Large intestine (tissue), 3 donors: Measurements from ENCODE around the gene GSG1L. TPM values are rescaled to one million over a fixed set of nuclear protein-coding genes. Genes with fewer than 3 reads are reported as not detected.

ENCODE experiments used
- DNase-seq, 2 donors: peaks; one replicate each; pipeline versions ENCODE4 v3.0.0 to v3.0.0-alpha.2; 2013
- H3K27ac ChIP-seq: one replicate; pipeline ENCODE4 v1.5.1; 2013; ENCODE audit warnings: low read length
- H3K27me3 ChIP-seq: 2 replicates; pipeline ENCODE4 v1.6.1; 2013; ENCODE audit warnings: low read length; ENCODE audit not compliant: control insufficient read depth, insufficient read depth
- H3K36me3 ChIP-seq: 2 replicates; pipeline ENCODE4 v1.6.1; 2013; ENCODE audit warnings: low read length; ENCODE audit not compliant: control insufficient read depth, insufficient read depth
- H3K4me1 ChIP-seq: one replicate; pipeline ENCODE4 v1.6.1; 2013; ENCODE audit warnings: low read length; ENCODE audit not compliant: control insufficient read depth, insufficient read depth
- H3K4me3 ChIP-seq: one replicate; pipeline ENCODE4 v1.5.1; 2013; ENCODE audit warnings: low read length
- H3K9me3 ChIP-seq: one replicate; pipeline ENCODE4 v1.6.1; 2013; ENCODE audit warnings: mild to moderate bottlenecking, low read depth, low read length, moderate library complexity; ENCODE audit not compliant: control insufficient read depth
- WGBS: methylation state at CpG from one replicate; pipeline ENCODE4 v1.1.5; 2013; ENCODE audit warnings: low lambda C conversion rate; ENCODE audit not compliant: insufficient coverage; 5-methylcytosine and 5-hydroxymethylcytosine counted together
- polyA plus RNA-seq: library from polyadenylated mRNA; unstranded; fragments of 120-200 nt; gene quantifications from one replicate; pipeline ENCODE4 v1.2.1, GENCODE V29; 2013

The GSG1L gene
- polyA plus RNA-seq, 1 donor: 1.2 TPM

GRCh38 chr16:27823421-27823820, 240.1 kb downstream of the GSG1L start:
- no peak overlapping the region for H3K27ac ChIP-seq
- H3K9me3 ChIP-seq: no peaks in the 10 kb centered on the region
- no CpG with 5 or more reads among the region's 8 CpGs for WGBS
- DNase-seq: no peak
- no peaks in the 10 kb centered on the region for H3K36me3 ChIP-seq
- no peak overlapping the region for H3K4me3 ChIP-seq
- H3K27me3 ChIP-seq: no peaks in the 10 kb centered on the region
- H3K4me1 ChIP-seq: no peaks in the 10 kb centered on the region

DNA sequence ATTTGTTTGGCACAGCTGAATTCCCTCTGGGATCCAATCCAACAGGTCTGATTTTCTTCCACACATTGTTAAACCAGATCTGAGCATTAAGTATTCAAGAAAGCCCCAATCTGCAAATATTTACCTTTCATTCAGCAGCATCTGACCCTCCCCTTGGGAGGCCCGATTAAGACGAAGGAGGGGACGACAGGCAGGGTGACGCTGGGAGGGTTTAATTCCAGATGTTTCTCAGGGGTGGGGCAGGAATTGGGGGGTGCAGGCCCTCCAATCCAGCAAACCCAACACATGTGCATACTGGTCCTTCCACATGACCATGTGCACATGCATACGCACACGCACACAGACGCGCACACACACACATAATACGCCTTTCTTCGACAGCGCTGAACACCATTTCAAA, 240.5 kb downstream of the GSG1L start:
- DNase-seq: peak in 1 of 2 donors; percentile 4
- no peaks in the 10 kb centered on the region for H3K4me1 ChIP-seq
- no peaks in the 10 kb centered on the region for H3K36me3 ChIP-seq
- WGBS: no CpG with 5 or more reads among the region's 11 CpGs
- H3K9me3 ChIP-seq: no peaks in the 10 kb centered on the region
- no peak overlapping the region for H3K4me3 ChIP-seq
- no peak overlapping the region for H3K27ac ChIP-seq
- H3K27me3 ChIP-seq: no peaks in the 10 kb centered on the region

GRCh38 chr16:27822529-27822928, 241.0 kb downstream of the GSG1L start:
- WGBS: no CpG with 5 or more reads among the region's 7 CpGs
- H3K36me3 ChIP-seq: no peaks in the 10 kb centered on the region
- peaks cover 3% of the 10 kb centered on the region for H3K27me3 ChIP-seq
- no peak for DNase-seq
- no peaks in the 10 kb centered on the region for H3K4me1 ChIP-seq
- no peak overlapping the region for H3K4me3 ChIP-seq
- no peaks in the 10 kb centered on the region for H3K9me3 ChIP-seq
- H3K27ac ChIP-seq: no peak overlapping the region

- Histone ChIP-seq H3K4me3 (no peak overlapping the region), H3K27ac (no peak overlapping the region), H3K36me3 (no peaks in the 10 kb centered on the region), H3K27me3 (peaks cover 3% of the 10 kb centered on the region), H3K9me3 (no peaks in the 10 kb centered on the region), H3K4me1 (no peaks in the 10 kb centered on the region)
- DNase-seq: no peak
- 83% methylated on average over 2 of the region's 10 CpGs for WGBS
Observed at GRCh38 chr16:27820646-27821345, 242.7 kb downstream of the GSG1L start.

- no peaks in the 10 kb centered on the region for H3K36me3 ChIP-seq
- 67% methylated on average over 1 of the region's 20 CpGs for WGBS
- no peak overlapping the region for H3K27ac ChIP-seq
- H3K27me3 ChIP-seq: peaks cover 3% of the 10 kb centered on the region
- no peak for DNase-seq
- no peaks in the 10 kb centered on the region for H3K9me3 ChIP-seq
- H3K4me1 ChIP-seq: no peaks in the 10 kb centered on the region
- no peak overlapping the region for H3K4me3 ChIP-seq
Observed at GRCh38 chr16:27819881-27820610, 243.5 kb downstream of the GSG1L start.

- no peak overlapping the region for H3K27ac ChIP-seq
- H3K36me3 ChIP-seq: no peaks in the 10 kb centered on the region
- no peak overlapping the region for H3K4me3 ChIP-seq
- DNase-seq: no peak
- WGBS: no CpG with 5 or more reads among the region's 13 CpGs
- no peaks in the 10 kb centered on the region for H3K9me3 ChIP-seq
- no peaks in the 10 kb centered on the region for H3K4me1 ChIP-seq
- peaks cover 3% of the 10 kb centered on the region for H3K27me3 ChIP-seq
Observed at GRCh38 chr16:27819356-27819755, 244.2 kb downstream of the GSG1L start.

DNA sequence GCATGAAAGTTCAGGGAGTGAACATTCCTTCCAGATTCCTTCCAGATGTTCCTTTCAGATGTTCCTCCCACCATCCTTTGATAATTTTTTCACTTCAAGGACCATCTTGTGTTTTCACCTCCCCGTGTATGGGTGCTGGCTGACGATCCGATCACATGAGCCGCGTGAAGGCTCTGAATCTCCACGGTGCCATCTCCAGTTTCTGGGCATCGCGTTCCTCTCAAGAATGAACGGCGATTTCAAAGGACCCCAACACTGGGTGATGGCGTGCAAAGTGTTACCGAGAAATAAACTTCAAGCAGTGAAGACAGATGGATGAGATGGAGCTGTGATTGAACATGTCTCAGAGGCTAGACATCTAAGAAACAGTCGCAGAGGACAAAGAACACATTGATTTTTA, 245.3 kb downstream of the GSG1L start:
- WGBS: 78% methylated on average over 3 of the region's 13 CpGs
- no peak for DNase-seq
- Histone ChIP-seq H3K4me3 (no peak overlapping the region), H3K27me3 (peaks cover 3% of the 10 kb centered on the region), H3K4me1 (no peaks in the 10 kb centered on the region), H3K36me3 (no peaks in the 10 kb centered on the region), H3K9me3 (no peaks in the 10 kb centered on the region), H3K27ac (no peak overlapping the region)

GRCh38 chr16:27817038-27817437, 246.5 kb downstream of the GSG1L start:
- no peaks in the 10 kb centered on the region for H3K9me3 ChIP-seq
- DNase-seq: no peak
- WGBS: no CpG with 5 or more reads among the region's 5 CpGs

DNA sequence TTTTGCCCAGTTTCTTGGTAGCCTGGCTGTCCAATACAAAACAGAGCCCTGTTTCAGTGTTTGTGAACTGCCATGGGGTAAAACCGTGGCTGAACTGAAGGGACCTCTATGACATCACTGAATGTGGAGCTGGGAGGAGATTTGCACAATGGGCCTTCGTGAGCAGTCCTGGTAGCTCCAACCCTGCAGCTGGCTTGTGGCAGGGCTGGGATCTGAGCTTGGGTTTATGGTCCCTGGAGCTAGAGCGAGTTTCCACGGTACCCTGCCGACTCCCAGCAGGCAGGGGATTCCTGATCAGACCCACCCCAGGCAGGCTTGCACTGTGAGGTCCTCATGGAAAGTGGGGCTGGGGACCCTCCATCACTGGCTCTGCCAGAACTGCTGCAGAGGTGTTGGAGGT, 247.0 kb downstream of the GSG1L start:
- no peak overlapping the region for H3K4me3 ChIP-seq
- H3K9me3 ChIP-seq: no peaks in the 10 kb centered on the region
- H3K36me3 ChIP-seq: no peaks in the 10 kb centered on the region
- DNase-seq: no peak
- peaks cover 3% of the 10 kb centered on the region for H3K27me3 ChIP-seq
- H3K4me1 ChIP-seq: no peaks in the 10 kb centered on the region
- no peak overlapping the region for H3K27ac ChIP-seq
- WGBS: no CpG with 5 or more reads among the region's 5 CpGs

More at GRCh38 chr16:27817038-27817437, 246.5 kb downstream of the GSG1L start:
- Histone ChIP-seq H3K4me3 (no peak overlapping the region), H3K27me3 (peaks cover 3% of the 10 kb centered on the region), H3K36me3 (no peaks in the 10 kb centered on the region), H3K4me1 (no peaks in the 10 kb centered on the region), H3K27ac (no peak overlapping the region)

- Histone ChIP-seq H3K9me3 (no peaks in the 10 kb centered on the region), H3K4me1 (no peaks in the 10 kb centered on the region), H3K4me3 (no peak overlapping the region), H3K27ac (no peak overlapping the region), H3K36me3 (no peaks in the 10 kb centered on the region), H3K27me3 (peaks cover 3% of the 10 kb centered on the region)
- no peak for DNase-seq
- WGBS: no CpG with 5 or more reads among the region's 9 CpGs
Observed at GRCh38 chr16:27813591-27813990, 249.9 kb downstream of the GSG1L start.
